ENCODE results near the gene IL20RB. TPM values are rescaled to one million over a fixed set of nuclear protein-coding genes. Genes with fewer than 3 reads are reported as not detected.

IL20RB gene
- total RNA-seq, 2 experiments from 2014 or later: 1.1 to 3.1 TPM

DNA sequence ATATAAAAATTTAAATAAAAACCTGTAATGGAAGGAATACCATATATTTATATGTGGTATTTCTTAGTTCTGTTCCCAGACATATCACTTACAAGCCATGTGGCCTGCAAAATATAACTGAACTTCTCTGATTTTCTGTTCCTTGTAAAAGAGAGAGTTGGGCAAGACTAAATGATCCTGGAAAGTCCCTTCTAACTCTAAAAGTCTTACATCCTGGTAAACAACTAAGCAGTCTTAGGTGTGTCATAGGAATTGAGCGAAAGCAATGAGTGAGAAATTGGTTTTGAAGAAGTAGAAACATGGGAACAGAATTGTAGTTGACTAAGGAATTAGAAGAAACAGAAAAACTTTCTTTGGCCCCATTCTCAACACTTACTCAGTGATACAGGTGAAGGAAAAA is 25.3 kb upstream of the IL20RB start:
- Histone ChIP-seq H3K4me1 (ENCODE audit: insufficient read depth, low read length, poor library complexity, severe bottlenecking) (peaks cover 7% of the 10 kb centered on the region), H2AFZ (ENCODE audit: low read length) (no peak overlapping the region), H4K20me1 (ENCODE audit: insufficient read depth, low read length) (no peaks in the 10 kb centered on the region), H3K27ac (ENCODE audit: low read depth, low read length, poor library complexity, severe bottlenecking) (peak overlapping the region; percentile 10), H3K79me2 (ENCODE audit: insufficient read depth, low read depth, low read length) (peaks cover 46% of the 10 kb centered on the region), H3K4me2 (ENCODE audit: low read length) (no peak overlapping the region), H3K36me3 (ENCODE audit: insufficient read depth, low read length) (peaks cover 89% of the 10 kb centered on the region), H3K4me3 (ENCODE audit: low read depth, low read length, poor library complexity, severe bottlenecking) (no peak overlapping the region), H3K9me3 (ENCODE audit: low read length) (peaks cover 13% of the 10 kb centered on the region), H3K9me2 (ENCODE audit: insufficient read depth, low read length) (no peaks in the 10 kb centered on the region)
- no peak for DNase-seq (ENCODE audit: low spot score)
- ChIA-PET POLR2A (interaction anchor here (1.0 kb wide), 1 partner anchor 22 kb away, joined by 6 read pairs; no protein-coding TSS in a partner anchor), CTCF (ENCODE audit: unreplicated experiment) (no interaction called here)
- intact Hi-C loops (cut with micrococcal nuclease; ENCODE audit: unreplicated experiment): no loop called here
- BruUV-seq (replicated peaks): no TSS peak
- TF ChIP-seq EZH2phosphoT487 (IDR thresholded peaks at IDR 0.05; ENCODE audit: borderline replicate concordance, low read depth, low read length) (no peak), CTCF (conservative IDR thresholded peaks at IDR 0.05; ENCODE audit: low read length) (no peak)

- no peaks in the 10 kb centered on the region for H4K20me1 ChIP-seq (ENCODE audit: insufficient read depth, low read length)
- ChIA-PET POLR2A (interaction anchor here (1.0 to 1.1 kb wide), 2 partner anchors 9 to 23 kb away, joined by 4 to 6 read pairs; no protein-coding TSS in a partner anchor), CTCF (ENCODE audit: unreplicated experiment) (interaction anchor here (0.6 kb wide), 1 partner anchor 1687 kb away, joined by 3 read pairs; no protein-coding TSS in a partner anchor)
- H3K4me3 ChIP-seq (ENCODE audit: low read depth, low read length, poor library complexity, severe bottlenecking): no peak overlapping the region
- peak overlapping the region; percentile 10 for H3K27ac ChIP-seq (ENCODE audit: low read depth, low read length, poor library complexity, severe bottlenecking)
- H3K9me3 ChIP-seq (ENCODE audit: low read length): peaks cover 16% of the 10 kb centered on the region
- BruUV-seq (replicated peaks): no TSS peak
- no peaks in the 10 kb centered on the region; the same call in 1 of the 2 replicates for H3K9me2 ChIP-seq (ENCODE audit: insufficient read depth, low read length)
- H3K36me3 ChIP-seq (ENCODE audit: insufficient read depth, low read length): peaks cover 89% of the 10 kb centered on the region
- peaks cover 48% of the 10 kb centered on the region for H3K79me2 ChIP-seq (ENCODE audit: insufficient read depth, low read depth, low read length)
- intact Hi-C loops (cut with micrococcal nuclease; ENCODE audit: unreplicated experiment): no loop called here
- no peak overlapping the region for H2AFZ ChIP-seq (ENCODE audit: low read length)
- no peak overlapping the region for H3K4me2 ChIP-seq (ENCODE audit: low read length)
- no peak for DNase-seq (ENCODE audit: low spot score)
- TF ChIP-seq CTCF (conservative IDR thresholded peaks at IDR 0.05; ENCODE audit: low read length) (no peak), EZH2phosphoT487 (IDR thresholded peaks at IDR 0.05; ENCODE audit: borderline replicate concordance, low read depth, low read length) (no peak)
- peaks cover 10% of the 10 kb centered on the region for H3K4me1 ChIP-seq (ENCODE audit: insufficient read depth, low read length, poor library complexity, severe bottlenecking)
Measured at GRCh38 chr3:136932978-136933772, 24.6 kb upstream of the IL20RB start.

- ChIA-PET POLR2A (interaction anchor here (0.6 to 0.7 kb wide), 2 partner anchors 38 to 334 kb away, joined by 3 to 4 read pairs; no protein-coding TSS in a partner anchor), CTCF (ENCODE audit: unreplicated experiment) (no interaction called here)
- Histone ChIP-seq H3K36me3 (ENCODE audit: insufficient read depth, low read length) (peaks cover 57% of the 10 kb centered on the region), H3K4me1 (ENCODE audit: insufficient read depth, low read length, poor library complexity, severe bottlenecking) (peaks cover 34% of the 10 kb centered on the region), H3K4me2 (ENCODE audit: low read length) (no peak overlapping the region), H3K9me2 (ENCODE audit: insufficient read depth, low read length) (no peaks in the 10 kb centered on the region; the same call in 1 of the 2 replicates), H4K20me1 (ENCODE audit: insufficient read depth, low read length) (no peaks in the 10 kb centered on the region), H3K4me3 (ENCODE audit: low read depth, low read length, poor library complexity, severe bottlenecking) (no peak overlapping the region), H2AFZ (ENCODE audit: low read length) (no peak overlapping the region), H3K79me2 (ENCODE audit: insufficient read depth, low read depth, low read length) (peaks cover 68% of the 10 kb centered on the region), H3K9me3 (ENCODE audit: low read length) (peaks cover 16% of the 10 kb centered on the region), H3K27ac (ENCODE audit: low read depth, low read length, poor library complexity, severe bottlenecking) (no peak overlapping the region)
- DNase-seq (ENCODE audit: low spot score): no peak
- intact Hi-C loops (cut with micrococcal nuclease; ENCODE audit: unreplicated experiment): loop anchor here (5.0 kb wide), 1 partner anchor 75 kb away; the partner anchor contains the start of gene NCK1
- no TSS peak for BruUV-seq (replicated peaks)
- TF ChIP-seq CTCF (conservative IDR thresholded peaks at IDR 0.05; ENCODE audit: low read length): no peak
- TF ChIP-seq EZH2phosphoT487 (IDR thresholded peaks at IDR 0.05; ENCODE audit: borderline replicate concordance, low read depth, low read length): no peak
Measured at GRCh38 chr3:136937175-136937574, 20.6 kb upstream of the IL20RB start.

All from OCI-LY7 (cell line).